SU-DHL-6 (cell line): ENCODE results near the gene NPDC1.

Source experiments
- CTCF ChIP-seq: fragments of 200-600 bp; sonication (generic); IDR thresholded peaks from one replicate; pipeline ENCODE4 v1.5.1; 2017; ENCODE audit warnings: antibody characterized with exemption, mild to moderate bottlenecking, low read length, moderate library complexity; ENCODE audit not compliant: insufficient read depth, poor library complexity, severe bottlenecking
- EZH2phosphoT487 ChIP-seq: fragments of 200-600 bp; sonication (generic), shearing (Covaris generic); conservative IDR thresholded peaks from 2 replicates; pipeline ENCODE4 v1.6.1; 2018; ENCODE audit warnings: mild to moderate bottlenecking, antibody characterized with exemption, low read length, moderate library complexity, mixed read lengths

- TF ChIP-seq CTCF (no peak), EZH2phosphoT487 (no peak)
Measured at GRCh38 chr9:137044037-137044436, 1.9 kb downstream of the NPDC1 start.
